ENCODE data around the gene MFN2. TPM values are rescaled to one million over a fixed set of nuclear protein-coding genes. Genes with fewer than 3 reads are reported as not detected.
A peak's percentile ranks its signal among the peaks of the same experiment; 100 is the strongest.
"Not testable (repeated sequence)": the region's sequence is repeated elsewhere in the genome, so short reads cannot be mapped to it uniquely, and the experiment has no call there.

The MFN2 gene
- total and polyA plus RNA-seq, 7 donors, result 33.0 to 121 (median 83.9) TPM

DNA sequence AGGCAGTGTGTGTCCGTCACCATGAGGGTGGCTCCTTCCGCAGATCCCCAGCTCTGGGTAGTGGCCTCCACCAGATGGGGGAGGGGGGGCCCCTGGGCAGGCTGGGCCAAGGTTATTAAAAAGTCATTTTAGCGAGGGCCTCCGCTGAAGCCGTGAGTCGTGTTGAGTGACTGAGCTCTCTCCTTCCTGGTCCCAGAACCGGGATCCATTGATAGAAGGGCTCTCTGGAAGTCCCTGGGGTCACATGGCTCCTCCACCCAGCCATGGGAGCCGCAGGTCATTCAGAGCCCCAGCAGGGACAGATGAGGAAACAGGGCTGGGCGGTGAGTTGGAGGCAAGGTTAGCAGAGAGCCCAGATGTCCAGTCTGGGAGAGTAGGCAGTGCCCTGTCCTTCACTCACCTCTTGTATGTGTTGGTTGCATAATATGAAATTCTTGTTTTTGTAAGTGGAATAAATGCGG is 51.9 kb downstream of the MFN2 start:
- peaks cover 3 to 40% (median 15%) of the 10 kb centered on the region in 4 donors for H3K36me3 ChIP-seq
- intact Hi-C loops (cut with DNase I), result loop anchor here (5.0 kb wide), 1 partner anchor 195 kb away; no protein-coding TSS in a partner anchor
- H3K9me3 ChIP-seq, result no peaks in the 10 kb centered on the region
- H3K27me3 ChIP-seq, result no peaks in the 10 kb centered on the region
- no peak for TF ChIP-seq POLR2A (IDR thresholded peaks at IDR 0.05)
- TF ChIP-seq, protein P1, sequence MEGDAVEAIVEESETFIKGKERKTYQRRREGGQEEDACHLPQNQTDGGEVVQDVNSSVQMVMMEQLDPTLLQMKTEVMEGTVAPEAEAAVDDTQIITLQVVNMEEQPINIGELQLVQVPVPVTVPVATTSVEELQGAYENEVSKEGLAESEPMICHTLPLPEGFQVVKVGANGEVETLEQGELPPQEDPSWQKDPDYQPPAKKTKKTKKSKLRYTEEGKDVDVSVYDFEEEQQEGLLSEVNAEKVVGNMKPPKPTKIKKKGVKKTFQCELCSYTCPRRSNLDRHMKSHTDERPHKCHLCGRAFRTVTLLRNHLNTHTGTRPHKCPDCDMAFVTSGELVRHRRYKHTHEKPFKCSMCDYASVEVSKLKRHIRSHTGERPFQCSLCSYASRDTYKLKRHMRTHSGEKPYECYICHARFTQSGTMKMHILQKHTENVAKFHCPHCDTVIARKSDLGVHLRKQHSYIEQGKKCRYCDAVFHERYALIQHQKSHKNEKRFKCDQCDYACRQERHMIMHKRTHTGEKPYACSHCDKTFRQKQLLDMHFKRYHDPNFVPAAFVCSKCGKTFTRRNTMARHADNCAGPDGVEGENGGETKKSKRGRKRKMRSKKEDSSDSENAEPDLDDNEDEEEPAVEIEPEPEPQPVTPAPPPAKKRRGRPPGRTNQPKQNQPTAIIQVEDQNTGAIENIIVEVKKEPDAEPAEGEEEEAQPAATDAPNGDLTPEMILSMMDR (IDR thresholded peaks at IDR 0.05), result no peak
- TF ChIP-seq POLR2AphosphoS5 (IDR thresholded peaks at IDR 0.05), result no peak
- no peak for TF ChIP-seq EP300 (IDR thresholded peaks at IDR 0.05)
- WGBS, 2 donors, result 92% methylated on average over 10 of the region's 10 CpGs
- no peaks in the 10 kb centered on the region for H3K4me1 ChIP-seq
- H3K4me3 ChIP-seq, result no peak overlapping the region
- DNase-seq, result no peak
- H3K27ac ChIP-seq, result no peak overlapping the region

DNA sequence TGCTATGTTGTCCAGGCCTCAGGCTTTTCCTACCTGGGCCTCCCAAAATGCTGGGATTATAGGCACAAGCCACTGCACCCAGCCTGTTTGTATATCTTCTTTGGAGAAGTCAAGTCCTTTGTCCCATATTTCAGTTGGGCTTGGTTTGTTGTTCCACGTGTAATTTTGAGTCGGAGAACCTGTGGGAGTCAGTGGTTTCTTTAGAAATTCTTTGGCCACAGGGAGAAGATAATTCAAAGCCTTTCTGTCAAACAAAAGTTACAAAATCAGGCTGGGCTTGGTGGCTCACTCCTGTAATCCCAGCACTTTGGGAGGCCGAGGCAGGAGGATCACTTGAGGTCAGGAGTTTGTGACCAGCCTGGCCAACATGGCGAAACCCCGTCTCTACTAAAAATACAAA is 53.2 kb downstream of the MFN2 start:
- intact Hi-C loops (cut with DNase I), result loop anchor here (5.0 kb wide), 1 partner anchor 196 kb away; no protein-coding TSS in a partner anchor
- WGBS, 2 donors, result 89 to 90% methylated on average over 5 of the region's 5 CpGs

DNA sequence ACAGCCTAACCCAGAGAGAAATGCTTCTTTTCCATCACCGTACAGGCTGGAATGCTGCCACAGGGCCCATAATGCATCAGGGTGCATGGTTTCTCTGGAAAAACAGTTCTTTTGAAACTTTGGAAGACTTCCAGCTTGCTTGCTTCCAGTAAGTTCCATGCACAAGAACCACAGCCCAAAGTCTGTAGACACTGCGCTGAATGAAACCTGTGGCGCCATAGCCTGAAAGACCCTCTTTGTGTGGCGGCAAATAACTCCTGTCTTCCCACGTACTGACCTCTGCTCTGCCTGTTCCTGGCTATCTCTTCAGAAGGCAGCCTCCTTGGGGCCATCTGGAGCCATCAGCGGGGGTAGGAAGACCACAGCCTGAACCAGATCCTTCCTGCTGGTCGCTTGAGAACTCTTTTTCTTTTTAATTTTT is 54.1 kb downstream of the MFN2 start:
- TF ChIP-seq POLR2AphosphoS5 (IDR thresholded peaks at IDR 0.05) (peak in 1 of 4 donors; percentile 35), EP300 (IDR thresholded peaks at IDR 0.05) (no peak)
- H3K9me3 ChIP-seq, result no peaks in the 10 kb centered on the region
- H3K4me1 ChIP-seq, result no peaks in the 10 kb centered on the region
- peaks cover 0 to 20% (median 13%) of the 10 kb centered on the region in 4 donors for H3K36me3 ChIP-seq
- no peaks in the 10 kb centered on the region for H3K27me3 ChIP-seq
- intact Hi-C loops (cut with DNase I), result loop anchor here (5.0 kb wide), 1 partner anchor 197 kb away; no protein-coding TSS in a partner anchor
- no peak overlapping the region for H3K4me3 ChIP-seq
- 68 to 84% methylated on average over 7 of the region's 7 CpGs for WGBS, 2 donors
- DNase-seq, result peak; percentile 74
- peak overlapping the region in 3 of 4 donors; percentile 44 to 46 (median 45) for H3K27ac ChIP-seq

More for the DNA sequence above, 53.2 kb downstream of the MFN2 start:
- H3K9me3 ChIP-seq, H3K27me3 ChIP-seq, DNase-seq, H3K4me3 ChIP-seq, H3K4me1 ChIP-seq: not testable (repeated sequence)
- Histone ChIP-seq H3K27ac (peak overlapping the region in 3 of 4 donors; percentile 44 to 46 (median 45)), H3K36me3 (peaks cover 0 to 29% (median 15%) of the 10 kb centered on the region in 4 donors)

DNA sequence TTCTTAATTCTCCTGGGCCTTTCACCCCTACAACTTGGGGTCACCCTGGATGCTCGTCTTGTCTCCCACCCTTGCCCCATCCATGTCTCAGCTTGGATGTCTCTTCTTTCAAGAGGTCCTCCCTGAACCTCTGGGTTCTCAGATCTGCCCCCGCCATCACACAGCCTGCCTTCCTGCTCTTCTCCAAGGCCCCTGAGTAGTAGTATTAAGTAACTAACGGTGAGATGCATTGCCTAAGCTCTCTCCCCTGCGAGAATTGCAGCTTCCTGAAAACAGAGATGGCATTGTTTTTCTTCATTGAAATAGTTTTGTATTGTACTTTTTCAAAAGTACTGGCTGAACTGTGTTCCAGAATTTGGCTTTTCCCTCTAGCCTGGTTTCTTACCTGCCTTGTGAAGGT is 55.1 kb downstream of the MFN2 start:
- Histone ChIP-seq H3K9me3 (no peaks in the 10 kb centered on the region), H3K36me3 (peaks cover 0 to 12% (median 5%) of the 10 kb centered on the region in 4 donors), H3K27me3 (no peaks in the 10 kb centered on the region), H3K4me1 (no peaks in the 10 kb centered on the region), H3K4me3 (no peak overlapping the region), H3K27ac (peak overlapping the region in 1 of 4 donors; percentile 36)
- 81 to 87% methylated on average over 4 of the region's 4 CpGs for WGBS, 2 donors
- TF ChIP-seq EP300 (IDR thresholded peaks at IDR 0.05) (no peak), POLR2A (IDR thresholded peaks at IDR 0.05) (no peak), POLR2AphosphoS5 (IDR thresholded peaks at IDR 0.05) (no peak)
- TF ChIP-seq, protein P1 (IDR thresholded peaks at IDR 0.05), result no peak
- intact Hi-C loops (cut with DNase I), result no loop called here
- no peak for DNase-seq

DNA sequence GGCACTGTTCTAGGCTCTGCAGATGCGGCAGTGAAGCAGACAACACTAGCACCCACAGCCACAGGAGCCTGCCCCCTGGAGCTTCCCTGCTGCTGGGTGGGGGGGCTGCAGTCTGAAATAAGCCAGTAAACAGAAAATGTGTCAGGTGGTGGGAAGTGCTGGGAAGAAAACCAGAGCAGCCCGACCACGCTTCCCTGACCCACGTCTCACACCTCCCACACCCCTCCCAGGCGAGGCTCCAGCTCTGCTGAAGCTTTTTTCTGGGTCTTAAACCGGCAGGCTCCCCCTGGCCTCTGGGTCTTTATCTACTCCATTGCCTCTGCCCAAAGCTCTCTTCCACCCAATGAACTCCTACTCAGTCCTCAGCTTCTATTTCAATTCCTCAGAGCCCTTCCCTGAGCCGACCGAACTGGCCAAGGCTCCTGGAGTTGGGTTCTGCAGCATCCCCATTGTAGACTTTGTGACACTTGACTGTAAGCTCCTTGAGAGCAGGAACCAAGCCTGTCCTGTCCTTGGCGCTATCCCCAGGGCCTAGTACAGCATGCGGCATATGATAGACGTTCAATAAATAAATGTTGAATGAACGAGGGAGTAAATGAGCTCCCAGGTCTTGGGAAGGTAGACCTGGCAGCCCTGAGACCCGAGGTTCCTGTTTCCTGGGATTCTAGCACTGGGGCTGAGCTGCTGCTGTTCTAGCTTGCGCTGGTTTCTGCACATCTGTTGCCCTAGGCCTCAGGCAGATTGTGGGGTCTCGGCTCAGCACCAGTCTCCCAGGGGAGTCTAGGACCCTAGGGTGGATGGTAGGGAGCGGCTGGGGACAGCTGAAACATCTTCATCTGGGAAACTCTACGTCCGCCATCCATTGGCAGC is 57.5 kb downstream of the MFN2 start:
- TF ChIP-seq EP300 (IDR thresholded peaks at IDR 0.05), result no peak
- TF ChIP-seq, protein P1 (IDR thresholded peaks at IDR 0.05), result no peak
- TF ChIP-seq POLR2AphosphoS5 (IDR thresholded peaks at IDR 0.05), result no peak
- TF ChIP-seq POLR2A (IDR thresholded peaks at IDR 0.05), result no peak
- Histone ChIP-seq H3K4me1 (no peaks in the 10 kb centered on the region), H3K4me3 (no peak overlapping the region), H3K9me3 (no peaks in the 10 kb centered on the region), H3K27me3 (no peaks in the 10 kb centered on the region), H3K36me3 (no peaks in the 10 kb centered on the region), H3K27ac (no peak overlapping the region)
- WGBS, 2 donors, result 81 to 84% methylated on average over 18 of the region's 18 CpGs
- DNase-seq, result no peak
- intact Hi-C loops (cut with DNase I), result no loop called here
